M059J (cell line): ENCODE results near the gene HEMK1. TPM values are rescaled to one million over a fixed set of nuclear protein-coding genes. Genes with fewer than 3 reads are reported as not detected.

Experiments
- DNase-seq: peaks from one replicate; pipeline ENCODE4 v3.0.0-alpha.2; 2012; ENCODE audit warnings: low read depth
- total RNA-seq: library from RNA; depleted of rRNA; stranded (reverse); fragments of >200 nt; shearing (Covaris generic); gene quantifications from 2 replicates; pipeline ENCODE4 v1.2.3, GENCODE V29; 2014; rRNA removed

Gene HEMK1
- total RNA-seq: 5.5 and 7.3 TPM in 2 replicates

GRCh38 chr3:50568947-50569749, at the start of gene HEMK1:
Gene HEMK1, plus strand, starts transcription at chr3:50569522. Its CDS starts 1,583 bp downstream, at chr3:50571105.
- peak; percentile 85 for DNase-seq

GRCh38 chr3:50520849-50521248, 48.5 kb upstream of the HEMK1 start:
- DNase-seq: no peak

- DNase-seq: no peak
Observed at GRCh38 chr3:50521572-50521971, 47.8 kb upstream of the HEMK1 start.

GRCh38 chr3:50523279-50523811, 46.0 kb upstream of the HEMK1 start:
- no peak for DNase-seq

GRCh38 chr3:50524746-50525145, 44.6 kb upstream of the HEMK1 start:
- no peak for DNase-seq

- no peak for DNase-seq
Observed at GRCh38 chr3:50525191-50525910, 44.0 kb upstream of the HEMK1 start.

GRCh38 chr3:50525987-50526386, 43.3 kb upstream of the HEMK1 start:
- peak; percentile 56 for DNase-seq

- DNase-seq: no peak
Observed at GRCh38 chr3:50530001-50530970, 39.0 kb upstream of the HEMK1 start.

GRCh38 chr3:50531201-50531600, 38.1 kb upstream of the HEMK1 start:
- peak; percentile 19 for DNase-seq

GRCh38 chr3:50532062-50532705, 37.1 kb upstream of the HEMK1 start:
- peak; percentile 25 for DNase-seq

GRCh38 chr3:50533316-50533715, 36.0 kb upstream of the HEMK1 start:
- no peak for DNase-seq

GRCh38 chr3:50533807-50534461, 35.4 kb upstream of the HEMK1 start:
- no peak for DNase-seq

- DNase-seq: peak; percentile 34
Observed at GRCh38 chr3:50534681-50535330, 34.5 kb upstream of the HEMK1 start.

- DNase-seq: no peak
Observed at GRCh38 chr3:50536471-50537180, 32.7 kb upstream of the HEMK1 start.

- no peak for DNase-seq
Observed at GRCh38 chr3:50537421-50538129, 31.7 kb upstream of the HEMK1 start.

GRCh38 chr3:50539356-50540286, 29.7 kb upstream of the HEMK1 start:
- no peak for DNase-seq
